Activated T-cell treated with anti-CD3 and anti-CD28 coated beads, Interleukin-2, amount 50 U/mL, for 72 hours (primary cell): ENCODE measurements around the gene LYSMD1. TPM values are rescaled to one million over a fixed set of nuclear protein-coding genes. Genes with fewer than 3 reads are reported as not detected.

Source experiments
- ATAC-seq, 2 donors: fragments of 150-1000 bp; cut with Tn5 transposase; replicated peaks in 1 of 2; 2 replicates each; pipeline ENCODE4 v1.10.0; 2021; ENCODE audit warnings: moderate library complexity in 2 of 2, mild to moderate bottlenecking in 1 of 2
- DNase-seq, 2 donors: peaks; one replicate each; pipeline ENCODE4 v3.0.0; 2021 to 2022; ENCODE audit warnings: mixed read lengths in 1 of 2
- H3K27ac Mint-ChIP-seq: one replicate; pipeline ENCODE4 v1.8.0; 2022; ENCODE audit warnings: mild to moderate bottlenecking, moderate library complexity, mixed read lengths
- H3K27me3 Mint-ChIP-seq: one replicate; pipeline ENCODE4 v1.8.0; 2022; ENCODE audit warnings: low read depth, mixed read lengths
- H3K36me3 Mint-ChIP-seq, 2 donors: one replicate each; pipeline ENCODE4 v1.8.0; 2022; ENCODE audit warnings: mixed read lengths in 2 of 2, mild to moderate bottlenecking in 1 of 2; ENCODE audit not compliant: insufficient read depth in 2 of 2
- H3K4me1 Mint-ChIP-seq: one replicate; pipeline ENCODE4 v1.8.0; 2022; ENCODE audit warnings: low read depth, mixed read lengths
- H3K4me3 Mint-ChIP-seq, 2 donors: one replicate each; pipeline ENCODE4 v1.8.0; 2022; ENCODE audit warnings: mild to moderate bottlenecking in 2 of 2, mixed read lengths in 2 of 2, moderate library complexity in 2 of 2
- H3K9me3 Mint-ChIP-seq, 2 donors: one replicate each; pipeline ENCODE4 v1.8.0; 2022; ENCODE audit warnings: mixed read lengths in 2 of 2
- total RNA-seq, 2 donors: library from RNA; stranded (reverse); gene quantifications; one replicate each; pipeline ENCODE4 v1.2.3, GENCODE V29; 2022

The LYSMD1 gene
- total RNA-seq, 2 donors from 2014 or later, result 5.2 to 6.1 TPM

DNA sequence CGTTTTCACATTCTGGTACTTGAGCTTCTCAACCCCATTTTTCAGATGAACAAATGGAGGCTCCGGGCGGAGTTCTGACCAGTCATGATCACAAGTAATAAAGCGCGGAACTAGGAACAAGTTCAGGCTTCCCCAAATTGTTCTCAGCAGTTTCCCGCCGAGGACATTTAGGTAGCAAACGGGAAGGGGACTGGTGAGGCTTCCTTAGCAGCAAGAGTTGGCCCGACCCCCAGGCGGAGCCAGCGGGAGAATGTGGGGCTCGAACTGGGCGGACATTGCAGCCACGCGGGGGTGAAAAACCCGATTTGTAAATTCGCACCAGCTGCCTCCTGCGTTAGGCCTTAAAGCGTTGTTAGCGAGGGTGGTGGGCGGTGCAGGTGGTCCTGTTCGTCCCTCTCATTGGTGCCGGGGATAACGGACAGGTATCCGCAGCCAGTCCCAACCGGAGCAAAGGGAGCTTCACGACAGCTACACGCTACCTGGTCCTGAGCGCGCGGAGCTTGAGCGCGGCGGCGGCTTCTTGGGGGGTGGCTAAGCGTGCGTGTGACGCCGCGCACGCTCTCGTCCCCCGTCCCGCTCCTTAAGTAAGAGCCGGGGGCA, 34.6 kb downstream of the LYSMD1 start:
- no peaks in the 10 kb centered on the region for H3K9me3 Mint-ChIP-seq
- H3K36me3 Mint-ChIP-seq, result no peaks in the 10 kb centered on the region
- DNase-seq (peak; percentile 83 to 92), ATAC-seq (peak; percentile 100)
- no peaks in the 10 kb centered on the region for H3K27me3 Mint-ChIP-seq
- H3K4me3 Mint-ChIP-seq, result peak overlapping the region; percentile 78 to 89
- H3K4me1 Mint-ChIP-seq, result peaks cover 10% of the 10 kb centered on the region
- H3K27ac Mint-ChIP-seq, result peak overlapping the region; percentile 81

DNA sequence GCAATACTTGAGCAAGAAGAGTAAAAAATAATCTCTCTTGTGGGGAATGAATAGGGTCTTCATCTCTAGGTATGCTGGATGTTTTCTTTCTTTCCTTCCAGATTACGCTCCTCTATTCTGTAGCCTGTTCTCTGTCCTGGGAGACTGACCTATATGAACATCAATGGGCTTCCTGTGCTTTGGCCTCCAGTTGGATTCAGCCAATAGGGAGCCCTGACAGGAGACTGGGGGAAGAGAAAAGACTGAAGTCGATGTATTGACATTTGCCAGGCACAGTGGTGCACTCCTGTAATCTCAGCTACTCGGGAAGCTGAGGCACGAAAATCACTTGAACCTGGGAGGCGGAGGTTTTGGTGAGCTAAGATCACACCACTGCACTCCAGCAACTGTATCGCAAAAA, 36.9 kb downstream of the LYSMD1 start:
- Mint-ChIP-seq H3K27ac (no peak overlapping the region), H3K4me3 (no peak overlapping the region), H3K36me3 (no peaks in the 10 kb centered on the region)

DNA sequence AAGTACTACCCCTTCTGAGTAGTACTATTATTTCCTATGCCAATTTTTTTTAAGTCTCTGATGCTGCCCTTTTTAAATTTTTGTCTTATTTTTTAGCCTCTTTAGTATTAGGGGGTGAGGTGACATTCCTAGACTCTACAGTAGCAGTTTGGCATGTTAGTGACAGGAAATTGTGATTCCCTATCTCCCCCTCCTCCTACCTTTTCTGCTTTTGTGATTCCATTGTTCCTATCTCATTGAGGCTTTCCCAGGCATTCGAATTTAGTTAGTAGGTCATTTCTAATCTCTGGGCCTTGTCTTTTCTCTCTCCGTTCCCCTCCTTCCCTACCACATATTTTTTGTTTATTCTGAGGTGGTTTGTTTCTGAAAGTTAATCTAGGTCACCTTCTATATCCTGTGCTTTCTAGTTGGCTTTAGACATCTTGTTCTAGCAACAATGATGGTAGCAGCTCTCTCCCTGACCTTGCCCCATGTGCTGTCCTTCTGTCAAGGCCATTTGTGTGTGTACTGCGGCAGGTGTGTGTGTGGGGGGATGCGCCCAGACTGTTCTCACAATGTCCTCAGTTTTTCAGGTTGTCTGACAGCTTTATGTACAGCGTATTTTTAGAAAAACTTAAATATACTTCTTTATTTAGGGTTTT, 40.8 kb downstream of the LYSMD1 start:
- Mint-ChIP-seq H3K36me3 (no peaks in the 10 kb centered on the region), H3K4me3 (no peak overlapping the region), H3K9me3 (no peaks in the 10 kb centered on the region), H3K4me1 (no peaks in the 10 kb centered on the region), H3K27ac (no peak overlapping the region), H3K27me3 (no peaks in the 10 kb centered on the region)
- no peak for DNase-seq
- no peak for ATAC-seq

More for the DNA sequence above, 36.9 kb downstream of the LYSMD1 start:
- no peak for ATAC-seq
- H3K4me1 Mint-ChIP-seq, result peaks cover 10% of the 10 kb centered on the region
- H3K9me3 Mint-ChIP-seq, result no peaks in the 10 kb centered on the region
- DNase-seq, result no peak
- no peaks in the 10 kb centered on the region for H3K27me3 Mint-ChIP-seq

DNA sequence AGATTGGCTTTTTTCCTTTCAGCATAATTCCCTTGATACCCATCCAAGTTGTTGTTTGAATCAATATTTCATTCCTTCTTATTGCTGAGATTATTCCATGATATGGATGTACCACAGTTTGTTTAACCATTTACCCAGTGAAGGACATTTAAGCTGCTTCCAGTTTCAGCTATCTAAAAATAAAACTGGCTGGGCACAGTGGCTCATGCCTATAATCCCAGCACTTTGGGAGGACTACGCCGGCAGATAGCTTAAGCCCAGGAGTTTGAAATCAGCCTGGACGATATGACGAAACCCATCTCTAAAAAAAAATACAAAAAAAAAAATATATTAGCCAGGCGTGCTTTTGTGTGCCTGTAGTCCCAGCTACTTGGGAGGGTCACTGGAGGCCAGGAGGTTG, 51.8 kb downstream of the LYSMD1 start:
- H3K27ac Mint-ChIP-seq, result no peak overlapping the region
- no peaks in the 10 kb centered on the region for H3K9me3 Mint-ChIP-seq
- no peak for ATAC-seq
- no peaks in the 10 kb centered on the region for H3K36me3 Mint-ChIP-seq
- H3K4me3 Mint-ChIP-seq, result no peak overlapping the region
- no peaks in the 10 kb centered on the region for H3K4me1 Mint-ChIP-seq
- DNase-seq, result no peak
- H3K27me3 Mint-ChIP-seq, result no peaks in the 10 kb centered on the region

Other genes starting within 250 kb of the LYSMD1 start
- gene SETDB1, start 239.5 kb downstream of the LYSMD1 start, total RNA-seq, result 10 to 100 TPM; 60.4 to 70.1 TPM
- 100 to 1,000 TPM; 184 to 185 TPM for gene CERS2, start 191.1 kb downstream of the LYSMD1 start, total RNA-seq
- gene ANXA9, start 183.6 kb downstream of the LYSMD1 start, total RNA-seq, result under 1 TPM in 1 of 2 donors, not detected in 1; 0.21 TPM
- 10 to 100 TPM; 10.9 to 11.9 TPM for gene MINDY1, start 159.0 kb downstream of the LYSMD1 start, total RNA-seq
- gene PRUNE1, start 157.5 kb downstream of the LYSMD1 start, total RNA-seq, result 10 to 100 TPM; 18.1 to 20.1 TPM
- gene BNIPL, start 129.3 kb downstream of the LYSMD1 start, total RNA-seq, result 1 to 10 TPM; 2.8 to 5.3 TPM
- 1 to 10 TPM; 2.1 to 3.1 TPM for gene C1orf56, start 118.2 kb downstream of the LYSMD1 start, total RNA-seq
- gene CDC42SE1, start 106.3 kb downstream of the LYSMD1 start, total RNA-seq, result 100 to 1,000 TPM; 210 to 220 TPM
- gene MLLT11, start 105.5 kb downstream of the LYSMD1 start, total RNA-seq, result 1 to 10 TPM; 5.3 to 5.6 TPM
- 10 to 100 TPM; 22.7 to 29.1 TPM for gene GABPB2, start 95.1 kb downstream of the LYSMD1 start, total RNA-seq
- gene SEMA6C, start 19.3 kb downstream of the LYSMD1 start, total RNA-seq, result 1 to 10 TPM; 1.9 to 4.3 TPM
- 10 to 100 TPM; 14.7 to 17.1 TPM for gene TNFAIP8L2, start 9.3 kb downstream of the LYSMD1 start, total RNA-seq
- 100 to 1,000 TPM in 1 of 2 donors, 10 to 100 TPM in 1; 87.1 to 103 TPM for gene SCNM1, start 242 bp upstream of the LYSMD1 start, total RNA-seq
- 1 to 10 TPM; 1.8 to 3.2 TPM for gene TMOD4, start 10.1 kb upstream of the LYSMD1 start, total RNA-seq
- 10 to 100 TPM; 77.8 to 94.1 TPM for gene VPS72, start 24.3 kb upstream of the LYSMD1 start, total RNA-seq
- 10 to 100 TPM; 77.5 to 80.3 TPM for gene PIP5K1A, start 32.6 kb upstream of the LYSMD1 start, total RNA-seq
- 100 to 1,000 TPM; 168 to 205 TPM for gene PSMD4, start 88.8 kb upstream of the LYSMD1 start, total RNA-seq
- 10 to 100 TPM; 39.9 to 40.3 TPM for gene ZNF687, start 116.4 kb upstream of the LYSMD1 start, total RNA-seq
- 10 to 100 TPM; 64.8 to 71.4 TPM for gene PI4KB, start 161.5 kb upstream of the LYSMD1 start, total RNA-seq
- 10 to 100 TPM; 67.6 to 95.4 TPM for gene RFX5, start 181.3 kb upstream of the LYSMD1 start, total RNA-seq
- not detected for gene SELENBP1, start 206.8 kb upstream of the LYSMD1 start, total RNA-seq
- 100 to 1,000 TPM; 297 to 301 TPM for gene PSMB4, start 233.7 kb upstream of the LYSMD1 start, total RNA-seq